GM18498 (cell line): ENCODE data around the gene COPS3.
A peak's percentile ranks its signal among the peaks of the same experiment; 100 is the strongest.
"Not testable (repeated sequence)": the region's sequence is repeated elsewhere in the genome, so short reads cannot be mapped to it uniquely, and the experiment has no call there.

ENCODE experiments used
- ATAC-seq: cut with Tn5 transposase; IDR thresholded peaks from one replicate; pipeline ENCODE4 v1.9.1; 2021; ENCODE audit warnings: mild to moderate bottlenecking, moderate library complexity; ENCODE audit not compliant: unreplicated experiment

Gene COPS3

DNA sequence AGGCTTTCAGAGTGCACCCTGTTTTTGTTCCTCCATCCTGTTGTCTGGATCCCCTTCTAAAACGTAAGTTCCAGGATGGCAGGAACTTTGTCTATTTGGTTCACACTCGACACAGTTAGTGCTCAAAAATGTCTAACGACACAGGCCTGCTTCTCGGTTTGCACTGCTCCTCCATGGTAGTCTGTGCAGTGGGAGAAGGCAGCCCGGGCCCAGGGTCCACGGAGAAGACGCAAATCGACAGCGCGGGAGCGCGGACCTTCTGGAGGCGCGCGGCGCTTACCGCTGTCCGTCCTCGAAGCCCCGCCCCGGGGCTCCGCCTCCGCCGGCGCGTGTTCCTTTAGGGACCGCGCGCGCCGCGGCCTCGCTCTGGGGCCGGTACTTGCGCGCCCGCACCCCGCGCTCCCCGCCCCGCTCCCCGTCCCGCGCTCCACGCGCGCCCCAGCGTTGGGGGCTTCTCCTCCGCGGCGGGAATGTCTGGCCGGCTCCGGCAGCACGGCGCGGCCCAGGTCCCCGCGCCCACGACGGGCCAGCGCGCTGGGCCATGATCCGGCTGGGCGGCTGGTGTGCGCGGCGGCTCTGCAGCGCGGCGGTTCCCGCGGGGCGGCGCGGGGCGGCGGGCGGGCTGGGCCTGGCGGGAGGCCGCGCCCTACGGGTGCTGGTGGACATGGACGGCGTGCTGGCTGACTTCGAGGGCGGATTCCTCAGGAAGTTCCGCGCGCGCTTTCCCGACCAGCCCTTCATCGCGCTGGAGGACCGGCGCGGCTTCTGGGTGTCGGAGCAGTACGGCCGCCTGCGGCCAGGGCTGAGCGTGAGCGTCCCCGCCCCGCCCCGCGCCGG is 22.2 kb upstream of the COPS3 start, which contains the start of gene NT5M:
Gene NT5M (plus strand): TSS at position 364 of the 837 bp plus-strand sequence. CDS start 178 bp downstream, at position 542.
- ATAC-seq = peak; percentile 77

DNA sequence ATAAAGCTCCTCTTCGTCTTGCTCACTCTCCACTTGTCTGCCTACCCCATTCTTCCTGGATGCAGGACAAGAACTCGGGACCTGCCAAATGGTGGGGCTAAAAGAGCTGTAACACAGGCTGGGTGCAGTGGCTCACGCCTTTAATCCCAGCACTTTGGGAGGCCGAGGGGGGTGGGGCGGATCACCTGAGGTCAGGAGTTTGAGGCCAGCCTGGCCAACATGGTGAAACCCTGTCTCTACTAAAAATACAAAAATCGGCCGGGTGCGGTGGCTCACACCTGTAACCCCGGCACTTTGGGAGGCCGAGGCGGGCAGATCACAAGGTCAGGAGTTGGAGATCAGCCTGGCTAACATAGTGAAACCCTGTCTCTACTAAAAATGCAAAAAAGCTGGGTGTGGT is 20.6 kb upstream of the COPS3 start:
- ATAC-seq = not testable (repeated sequence)

DNA sequence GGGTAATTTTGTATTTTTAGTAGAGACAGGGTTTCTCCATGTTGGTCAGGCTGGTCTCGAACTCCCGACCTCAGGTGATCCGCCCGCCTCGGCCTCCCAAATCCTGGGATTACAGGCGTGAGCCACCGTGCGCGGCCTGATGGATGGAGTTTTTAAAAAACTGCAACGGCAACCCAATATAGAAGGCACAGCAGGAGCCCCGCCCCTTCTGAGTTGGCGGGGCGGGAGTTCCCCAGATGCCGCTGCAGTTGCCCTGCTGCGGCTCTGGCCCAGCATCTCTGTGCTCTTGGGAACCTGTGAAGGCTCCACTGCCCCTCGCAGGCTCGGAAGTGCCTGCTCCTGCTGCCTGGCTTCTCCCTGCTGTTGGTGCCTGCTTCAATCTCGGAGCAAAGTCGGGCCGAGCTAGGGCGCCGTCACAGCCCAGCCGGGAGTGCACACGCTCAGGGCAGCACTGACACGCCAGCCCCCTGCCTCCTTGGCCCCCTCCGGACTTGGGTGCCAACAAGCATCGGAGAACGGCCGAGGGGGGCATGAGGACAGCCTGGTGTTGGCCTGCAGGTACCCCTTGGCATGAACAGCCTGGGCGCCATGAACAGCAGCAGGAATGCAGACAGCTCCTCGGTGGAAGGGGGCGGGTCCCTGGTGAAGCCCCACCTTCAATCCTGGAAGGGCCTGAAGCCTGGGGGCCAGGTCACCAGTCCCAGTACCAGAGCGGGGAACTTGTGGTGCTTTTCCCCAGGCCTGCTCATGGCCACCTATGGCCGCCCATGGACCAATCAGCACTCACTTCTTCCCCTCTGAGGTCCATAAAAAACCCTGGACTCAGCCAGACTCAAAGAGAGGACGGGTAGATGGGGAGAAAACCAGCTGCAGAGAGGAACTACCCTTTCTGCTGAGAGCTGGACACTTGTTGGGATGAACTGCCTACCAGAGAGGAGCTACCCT is 19.9 kb upstream of the COPS3 start:
- peak; percentile 34 for ATAC-seq

DNA sequence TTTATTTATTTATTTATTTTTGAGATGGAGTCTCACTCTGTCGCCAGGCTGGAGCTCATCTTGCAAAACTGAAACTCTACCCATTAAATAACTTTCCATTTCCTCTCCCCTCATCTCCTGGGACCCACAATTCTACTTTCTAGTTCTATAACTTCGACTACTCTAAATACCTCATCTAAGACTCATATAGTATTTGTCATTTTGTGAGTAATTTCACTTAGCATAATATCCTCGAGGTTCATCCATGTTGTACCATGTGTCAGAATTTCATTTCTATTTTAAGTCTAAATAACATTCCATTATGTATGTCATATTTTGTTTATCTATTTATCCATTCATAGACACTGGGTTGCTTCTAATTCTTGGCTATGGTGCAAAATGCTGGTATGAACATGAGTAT is 17.1 kb upstream of the COPS3 start:
- no peak for ATAC-seq

DNA sequence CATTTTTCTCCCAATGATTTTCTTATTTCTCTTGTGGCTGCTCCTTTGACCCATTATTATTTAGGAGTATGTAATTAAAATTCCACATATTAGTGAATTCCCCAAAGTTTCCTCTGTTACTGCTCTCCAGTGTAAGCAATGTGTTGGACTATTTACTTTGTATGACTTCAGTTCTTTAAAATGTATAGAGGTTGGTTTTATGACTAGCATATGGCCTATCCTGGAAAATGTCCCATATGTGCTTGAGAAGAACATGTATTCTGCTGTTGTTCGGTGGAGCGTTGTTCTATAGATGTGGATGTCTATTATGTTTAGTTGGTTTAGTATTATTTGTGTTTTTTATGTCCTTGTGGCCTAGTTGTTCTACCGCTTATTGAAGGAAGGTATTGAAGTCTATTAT is 16.2 kb upstream of the COPS3 start:
- ATAC-seq = no peak

DNA sequence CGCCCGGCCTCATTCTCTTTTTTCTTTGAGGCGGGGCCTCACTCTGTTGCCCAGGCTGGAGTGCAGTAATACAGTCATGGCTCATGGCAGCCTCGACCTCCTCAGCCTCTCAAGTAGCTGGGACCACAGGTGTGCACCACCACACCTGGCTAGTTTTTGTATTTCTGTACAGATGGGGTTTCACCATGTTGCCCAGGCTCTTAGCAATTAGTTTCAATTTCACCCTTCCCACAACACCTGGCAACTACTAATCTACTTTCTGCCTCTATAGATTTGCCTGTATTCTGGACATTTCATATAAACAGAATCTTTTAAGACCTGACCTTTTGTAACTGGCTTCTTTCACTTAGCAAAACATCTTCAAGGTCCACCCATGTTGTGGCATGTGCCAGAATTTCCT is 14.1 kb upstream of the COPS3 start:
- no peak for ATAC-seq

DNA sequence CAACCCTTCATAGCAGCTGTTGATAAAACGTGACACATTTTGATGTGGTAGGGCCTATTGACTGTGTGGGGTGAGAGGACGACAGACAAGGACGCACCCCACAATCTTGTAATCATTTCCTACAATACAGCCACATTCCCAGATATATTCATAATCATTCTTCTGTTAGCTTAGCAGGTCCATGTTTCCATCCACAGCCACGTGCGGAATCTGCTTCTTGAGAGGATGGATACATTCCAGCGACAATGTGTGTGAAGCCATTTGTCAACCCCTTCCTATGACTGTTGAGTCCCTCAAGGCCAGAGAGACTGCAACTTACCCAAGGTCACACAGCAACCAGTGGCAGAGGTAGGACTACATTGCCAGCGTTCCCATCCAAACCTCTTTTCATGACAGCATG is 8.7 kb upstream of the COPS3 start:
- ATAC-seq = no peak

DNA sequence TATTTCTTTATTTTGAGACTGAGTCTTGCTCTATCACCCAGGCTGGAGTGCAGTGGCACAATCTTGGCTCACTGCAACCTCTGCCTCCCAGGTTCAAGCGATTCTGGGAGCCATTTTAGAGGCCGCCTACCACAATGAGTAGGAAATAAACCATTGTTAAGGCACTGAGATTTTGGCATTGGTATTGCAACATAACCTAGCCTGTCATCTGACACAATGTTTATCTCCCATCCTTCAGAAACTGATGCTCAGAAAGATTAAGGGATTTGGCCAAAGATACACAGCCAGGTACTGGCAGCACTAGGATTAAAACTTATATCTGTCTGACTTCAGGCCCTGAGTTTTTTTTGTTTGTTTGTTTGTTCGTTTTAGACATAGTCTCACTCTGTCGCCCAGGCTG is 8.0 kb upstream of the COPS3 start:
- ATAC-seq = no peak

DNA sequence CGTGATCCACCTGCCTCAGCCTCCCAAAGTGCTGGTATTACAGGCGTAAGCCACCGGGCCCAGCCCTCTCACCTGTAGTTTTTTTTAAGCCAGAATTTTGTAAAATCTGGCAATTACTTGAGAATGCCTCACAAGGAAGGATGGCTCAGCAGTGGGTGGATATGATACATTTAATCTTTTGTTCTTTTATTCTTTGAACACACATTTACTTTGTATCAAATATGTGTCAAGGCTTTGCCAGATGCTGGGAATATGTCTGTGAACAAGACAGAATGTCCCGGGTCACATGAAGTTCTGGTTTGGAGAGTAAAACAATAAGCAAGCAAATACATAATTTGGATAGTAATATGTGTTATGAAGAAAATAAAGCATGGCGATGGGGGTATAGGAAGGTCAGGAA is 4.9 kb upstream of the COPS3 start:
- no peak for ATAC-seq

DNA sequence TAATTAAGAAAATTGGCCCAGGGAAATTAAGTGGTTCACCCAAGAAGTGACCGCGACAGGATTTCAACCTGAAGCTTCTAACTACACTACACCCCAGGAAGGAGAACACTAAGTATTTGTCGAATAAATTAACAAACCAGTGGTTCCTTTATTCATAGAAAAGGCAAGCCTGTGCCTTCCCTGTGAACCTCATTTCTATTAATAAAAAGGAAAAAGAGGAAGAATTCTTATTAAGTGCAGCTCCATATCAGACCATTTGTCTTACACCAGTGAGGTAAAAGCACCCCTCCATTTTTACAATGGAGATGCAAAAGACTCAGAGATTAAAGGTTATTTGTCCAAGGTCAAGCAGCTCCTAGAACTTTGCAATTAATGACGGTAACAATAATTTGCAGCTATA is 1.7 kb downstream of the COPS3 start:
- no peak for ATAC-seq

DNA sequence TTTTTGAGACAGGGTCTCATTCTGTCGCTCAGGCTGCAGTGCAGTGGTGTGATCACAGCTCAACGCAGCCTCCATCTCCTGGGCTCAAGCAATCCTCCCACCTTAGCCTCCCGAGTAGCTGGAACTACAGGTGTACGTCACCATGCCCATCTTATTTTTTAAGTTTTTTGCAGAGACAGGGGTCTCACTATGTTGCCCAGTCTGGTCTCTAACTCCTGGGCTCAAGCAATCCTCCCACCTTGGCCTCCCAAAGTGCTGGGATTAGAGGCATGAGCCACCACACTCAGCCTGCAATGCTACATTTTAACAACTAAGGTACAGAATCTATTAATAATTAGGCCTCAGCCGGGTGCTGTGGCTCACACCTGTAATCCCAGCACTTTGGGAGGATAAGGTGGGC is 3.6 kb downstream of the COPS3 start:
- ATAC-seq = not testable (repeated sequence)

DNA sequence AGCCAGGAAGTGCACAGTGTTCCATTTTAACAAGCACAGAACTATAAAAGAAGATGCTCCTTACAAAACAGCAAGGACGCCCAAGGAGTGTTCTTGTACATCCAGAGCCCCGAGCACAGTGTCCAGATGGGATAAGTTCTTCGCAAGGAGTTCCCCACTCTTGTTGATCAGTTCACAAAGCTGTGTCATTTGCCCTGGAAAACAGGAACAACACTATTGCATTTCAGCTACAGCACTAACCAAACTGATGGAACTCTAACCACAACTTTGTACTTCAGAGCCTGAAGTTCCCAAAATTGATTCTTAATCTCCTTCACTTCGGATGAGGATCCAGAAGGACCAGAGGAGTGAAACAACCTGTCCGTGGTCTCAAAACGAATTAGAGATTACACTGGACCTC is 5.1 kb downstream of the COPS3 start:
- no peak for ATAC-seq

DNA sequence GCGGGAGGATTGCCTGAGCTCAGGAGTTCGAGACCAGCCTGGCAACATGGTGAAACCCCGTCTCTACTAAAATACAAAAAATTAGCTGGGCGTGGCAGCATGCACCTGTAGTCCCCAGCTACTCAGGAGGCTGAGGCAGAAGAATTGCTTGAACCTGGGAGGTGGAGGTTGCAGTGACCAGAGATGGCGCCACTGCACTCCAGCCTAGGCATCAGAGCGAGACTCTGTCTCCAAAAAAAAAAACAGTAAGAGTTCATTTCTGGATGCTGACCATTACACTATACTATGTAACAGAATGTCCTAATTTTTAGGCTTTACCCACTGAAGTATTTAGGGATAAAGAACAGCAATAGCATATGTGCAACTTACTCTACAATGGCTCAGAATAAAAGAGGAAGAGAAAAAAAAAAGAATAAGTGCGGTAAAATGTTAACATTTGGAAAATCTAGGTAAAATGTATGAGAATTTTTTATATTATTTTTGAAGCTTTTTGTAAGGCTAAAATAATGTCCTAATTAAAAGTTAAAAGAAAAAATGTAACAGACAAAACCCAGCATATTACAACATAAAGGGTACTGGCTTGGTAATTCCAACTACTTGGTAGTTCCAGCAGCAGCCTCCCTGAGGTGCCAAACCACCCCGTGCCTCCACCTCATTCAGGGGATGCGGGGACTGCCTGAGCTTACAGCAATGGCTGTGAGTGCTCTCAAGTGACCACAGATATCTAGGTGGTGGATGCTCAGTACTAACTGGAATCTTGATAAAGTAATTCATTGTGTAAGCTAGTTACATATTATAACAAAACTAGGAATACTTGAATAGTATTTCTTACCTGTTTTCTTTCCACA is 10.9 kb downstream of the COPS3 start:
- no peak for ATAC-seq

DNA sequence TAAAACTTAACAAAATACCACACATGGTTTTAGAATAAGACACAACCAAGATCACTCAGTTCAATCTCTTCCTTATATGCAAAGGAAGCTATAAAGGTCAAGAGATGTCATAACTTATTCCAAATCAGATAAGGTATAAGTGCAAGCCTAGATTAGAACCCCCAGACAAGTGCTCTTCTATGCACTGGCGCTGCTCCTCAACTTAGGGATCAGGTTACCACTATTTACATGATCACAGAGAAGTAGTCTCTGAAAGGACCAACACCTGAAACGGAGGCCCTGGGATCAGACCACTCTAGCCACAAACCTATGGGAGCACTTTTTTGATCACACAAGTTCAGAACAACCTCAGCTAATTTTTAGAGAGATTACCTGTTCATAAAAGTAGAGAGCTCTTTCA is 16.6 kb downstream of the COPS3 start:
- no peak for ATAC-seq

DNA sequence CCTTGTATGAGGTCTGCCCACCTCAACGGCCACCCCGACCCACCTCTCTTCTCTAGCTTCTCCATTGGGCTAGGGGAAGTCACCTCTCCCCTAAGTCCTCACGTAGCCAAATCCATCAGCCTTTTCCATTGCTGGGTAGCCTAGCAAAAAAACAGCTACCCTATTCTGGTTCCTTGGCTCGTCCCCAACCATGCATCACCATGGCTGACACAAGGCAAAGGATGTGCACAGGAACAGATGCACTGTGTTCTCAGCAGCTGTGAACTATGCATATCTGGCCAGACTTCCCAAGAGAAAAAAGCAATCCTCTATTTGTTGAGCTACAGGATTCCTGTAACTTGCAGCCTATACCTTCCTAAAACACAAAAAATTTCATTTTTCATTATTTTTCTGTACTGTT is 22.0 kb downstream of the COPS3 start:
- no peak for ATAC-seq

DNA sequence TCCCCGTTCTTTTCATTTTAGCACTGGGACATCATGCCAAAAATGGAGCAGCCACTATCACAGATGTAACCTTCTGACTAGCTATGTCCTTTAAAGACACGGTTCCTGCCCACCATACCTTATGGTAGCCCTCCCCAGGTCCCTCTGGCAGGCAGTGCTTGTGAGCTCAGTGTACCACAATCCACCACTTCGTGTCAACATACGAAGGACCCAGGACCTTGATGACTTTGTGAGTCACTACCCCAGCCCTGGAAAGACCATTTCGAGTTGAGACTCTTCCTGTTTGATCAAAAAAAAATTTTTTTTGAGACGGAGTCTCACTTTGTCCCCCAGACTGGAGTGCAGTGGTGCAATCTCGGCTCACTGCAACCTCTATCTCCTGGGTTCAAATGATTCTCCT is 23.0 kb downstream of the COPS3 start:
- ATAC-seq = no peak

DNA sequence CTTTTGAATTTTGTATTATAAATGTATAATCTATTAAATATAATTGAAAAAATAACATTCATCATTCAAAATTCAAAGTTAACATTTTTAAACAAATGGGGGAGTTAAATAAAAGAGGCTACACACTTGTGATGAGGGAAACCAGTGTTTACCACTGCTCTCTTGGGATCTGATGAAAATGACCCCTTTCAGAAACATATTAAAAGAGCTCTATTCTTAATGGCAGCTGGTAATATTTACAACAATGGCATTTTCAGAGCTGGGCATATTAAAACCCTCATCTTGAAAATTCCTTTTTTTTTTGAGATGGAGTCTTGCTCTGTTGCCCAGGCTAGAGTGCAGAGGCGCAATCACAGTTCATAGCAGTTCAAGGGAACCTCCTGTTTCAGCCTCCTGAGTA is 24.7 kb downstream of the COPS3 start:
- no peak for ATAC-seq

DNA sequence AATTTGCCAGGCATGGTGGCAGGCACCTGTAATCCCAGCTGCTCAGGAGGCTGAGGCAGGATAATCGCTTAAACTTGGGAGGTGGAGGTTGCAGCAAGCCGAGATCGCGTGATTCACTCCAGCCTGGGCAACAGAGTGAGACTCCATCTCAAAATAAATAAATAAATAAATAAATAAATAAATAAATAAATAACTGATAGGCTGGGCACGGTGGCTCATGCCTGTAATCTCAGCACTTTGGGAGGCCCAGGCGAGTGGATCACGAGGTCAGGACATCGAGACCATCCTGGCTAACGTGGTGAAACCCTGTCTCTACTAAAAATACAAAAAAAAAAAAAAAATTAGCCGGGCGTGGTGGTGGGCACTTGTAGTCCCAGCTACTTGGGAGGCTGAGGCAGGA is 25.4 kb downstream of the COPS3 start:
- ATAC-seq = not testable (repeated sequence)

DNA sequence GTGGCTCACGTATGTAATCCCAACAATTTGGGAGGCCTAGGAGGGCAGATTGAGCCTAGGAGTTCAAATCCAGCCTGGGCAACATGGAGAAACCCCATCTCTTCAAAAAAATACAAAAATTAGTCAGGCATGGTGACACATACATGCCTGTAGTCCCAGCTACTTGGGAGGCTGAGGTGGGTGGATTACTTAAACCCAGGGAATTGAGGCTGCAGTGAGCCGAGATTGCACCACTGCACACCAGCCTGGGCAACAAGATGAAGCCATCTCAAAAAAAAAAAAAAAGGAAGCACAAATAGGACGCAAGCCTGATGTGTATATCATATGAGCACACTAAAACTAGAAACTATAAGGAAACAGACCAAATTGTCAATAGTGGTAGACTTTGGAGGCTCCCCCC is 27.0 kb downstream of the COPS3 start:
- ATAC-seq = no peak

DNA sequence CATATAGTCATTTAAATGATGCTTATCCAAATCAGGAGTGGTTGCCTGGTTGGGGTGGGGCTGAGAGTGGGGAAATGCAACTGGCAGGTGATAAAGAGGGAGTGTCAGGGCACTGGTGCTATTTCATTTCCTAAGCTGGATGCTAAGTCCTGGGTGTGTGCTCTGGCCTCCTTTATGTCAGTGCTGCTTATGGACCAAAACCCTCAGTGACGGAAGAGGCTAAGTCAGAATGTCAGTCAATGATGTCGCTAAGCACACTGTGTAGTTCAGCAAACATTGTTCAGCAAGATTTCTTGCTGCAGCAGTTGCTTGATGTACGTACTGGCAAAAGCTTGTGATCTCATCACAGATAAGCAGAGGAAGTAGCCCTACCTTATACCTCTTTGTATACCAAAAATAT is 27.6 kb downstream of the COPS3 start:
- ATAC-seq = no peak

DNA sequence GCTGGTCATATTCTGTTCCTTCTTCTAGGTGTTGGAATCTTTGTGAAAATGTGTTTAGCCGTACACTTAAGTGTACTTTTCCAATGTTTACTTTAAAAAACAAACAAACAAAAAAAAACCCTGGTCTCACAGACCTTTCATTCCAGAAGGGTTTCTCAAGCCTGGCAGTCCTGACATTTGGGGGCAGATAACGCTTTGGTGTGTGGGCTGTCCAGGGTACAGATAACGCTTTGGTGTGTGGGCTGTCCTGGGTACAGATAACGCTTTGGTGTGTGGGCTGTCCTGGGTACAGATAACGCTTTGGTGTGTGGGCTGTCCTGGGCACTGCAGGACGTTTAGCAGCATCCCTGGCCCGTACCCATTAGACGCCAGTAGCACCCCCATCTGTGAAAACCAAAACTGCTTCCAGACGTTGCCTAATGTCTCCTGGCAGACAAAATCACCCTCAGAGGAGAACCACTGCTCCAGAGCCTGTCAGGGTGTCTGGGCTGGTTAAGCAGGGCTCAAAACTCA is 28.8 kb downstream of the COPS3 start:
- no peak for ATAC-seq
